AG10803 (cell line): ENCODE results near the gene USP40.

Experiments used
- DNase-seq: peaks from one replicate; pipeline ENCODE4 v3.0.0; 2010; ENCODE audit warnings: low read depth
- H3K4me3 ChIP-seq: 2 replicates; pipeline ENCODE4 v1.5.1; 2011; ENCODE audit warnings: mild to moderate bottlenecking, low read length, control low read depth
- CTCF ChIP-seq: conservative IDR thresholded peaks from 2 replicates; pipeline ENCODE4 v1.5.1; 2011; ENCODE audit warnings: mild to moderate bottlenecking, low read length, control low read depth, inconsistent platforms

Gene USP40

GRCh38 chr2:233468741-233469110 is 97.9 kb downstream of the USP40 start:
- DNase-seq: no peak

GRCh38 chr2:233468047-233468740 is 98.4 kb downstream of the USP40 start:
- no peak for TF ChIP-seq CTCF
- DNase-seq: no peak

More at GRCh38 chr2:233468741-233469110, 97.9 kb downstream of the USP40 start:
- TF ChIP-seq CTCF: no peak
- H3K4me3 ChIP-seq: no peak overlapping the region

GRCh38 chr2:233466991-233467603 is 99.5 kb downstream of the USP40 start:
- H3K4me3 ChIP-seq: no peak overlapping the region
- DNase-seq: no peak
- no peak for TF ChIP-seq CTCF

More at GRCh38 chr2:233468047-233468740, 98.4 kb downstream of the USP40 start:
- no peak overlapping the region for H3K4me3 ChIP-seq

GRCh38 chr2:233464531-233465240 is 101.9 kb downstream of the USP40 start:
- H3K4me3 ChIP-seq: no peak overlapping the region
- no peak for TF ChIP-seq CTCF
- DNase-seq: no peak

- DNase-seq: no peak
- no peak overlapping the region for H3K4me3 ChIP-seq
Observed at GRCh38 chr2:233464056-233464455, 102.5 kb downstream of the USP40 start.

GRCh38 chr2:233463586-233463985 is 103.0 kb downstream of the USP40 start:
- H3K4me3 ChIP-seq: no peak overlapping the region
- TF ChIP-seq CTCF: no peak
- no peak for DNase-seq

More at GRCh38 chr2:233464056-233464455, 102.5 kb downstream of the USP40 start:
- TF ChIP-seq CTCF: no peak
